Kidney (tissue), 14 donors: ENCODE results near the gene NIPA2. TPM values are rescaled to one million over a fixed set of nuclear protein-coding genes. Genes with fewer than 3 reads are reported as not detected.

Source experiments
- DNase-seq, 5 donors: peaks; one replicate each; pipeline ENCODE4 v3.0.0-alpha.2; 2013 to 2020
- FAIRE-seq: peaks from 2 replicates; lab custom pipeline; 2012; peaks lifted over from hg19 to GRCh38; lab: Jason Lieb, UNC
- H3K27ac ChIP-seq, 2 donors: one replicate each; pipeline ENCODE4 v1.7.0; 2013; ENCODE audit warnings: low read depth in 2 of 2, low read length in 2 of 2, inconsistent platforms in 1 of 2
- H3K27me3 ChIP-seq: one replicate; pipeline ENCODE4 v1.7.1; 2013; ENCODE audit warnings: low read length, inconsistent platforms; ENCODE audit not compliant: control insufficient read depth, insufficient read depth
- H3K36me3 ChIP-seq, 3 donors: one replicate each; pipeline versions ENCODE4 v1.7.0 to v1.7.1; 2013; ENCODE audit warnings: low read length in 3 of 3, control low read depth in 1 of 3, inconsistent platforms in 1 of 3; ENCODE audit not compliant: insufficient read depth in 3 of 3, control insufficient read depth in 2 of 3
- H3K4me1 ChIP-seq, 3 donors: one replicate each; pipeline versions ENCODE4 v1.7.0 to v1.7.1; 2013; ENCODE audit warnings: low read length in 3 of 3, inconsistent platforms in 1 of 3, low read depth in 1 of 3; ENCODE audit not compliant: control insufficient read depth in 2 of 3, insufficient read depth in 2 of 3
- H3K4me3 ChIP-seq, 3 donors: one replicate each; pipeline versions ENCODE4 v1.7.0 to v1.8.1; 2013; ENCODE audit warnings: low read length in 3 of 3, control low read depth in 1 of 3, inconsistent platforms in 1 of 3
- H3K9ac ChIP-seq, 3 donors: one replicate each; pipeline versions ENCODE4 v1.7.0 to v1.7.1; 2013; ENCODE audit warnings: low read length in 3 of 3, control low read depth in 1 of 3, inconsistent platforms in 1 of 3
- H3K9me3 ChIP-seq, 3 donors: one replicate each; pipeline versions ENCODE4 v1.7.0 to v1.7.1; 2013; ENCODE audit warnings: low read length in 3 of 3, control low read depth in 1 of 3, inconsistent platforms in 1 of 3; ENCODE audit not compliant: control insufficient read depth in 2 of 3, insufficient read depth in 1 of 3
- CTCF ChIP-seq: IDR thresholded peaks from 3 replicates; pipeline ENCODE4 v1.5.1; 2012; ENCODE audit warnings: mild to moderate bottlenecking, moderate library complexity, borderline replicate concordance; ENCODE audit not compliant: insufficient read depth; ENCODE audit errors: extremely low read depth
- intact Hi-C: fragments of 100-400 bp; cut with DNase I; formaldehyde crosslinking; loops from one replicate; pipeline ENCODE4 v1.11.1; 2022
- polyA plus RNA-seq: library from polyadenylated mRNA; stranded (reverse); fragments of 350-450 nt; fragmentation: Illumina TruSeq; extraction: RNeasy Lipid Tissue Mini Kit (QIAGEN cat#74804); gene quantifications from one replicate; pipeline ENCODE4 v1.2.3, GENCODE V29; 2014; ENCODE audit warnings: low read depth, low replicate concordance; ENCODE audit not compliant: insufficient read depth
- total RNA-seq: library from RNA; stranded (reverse); fragmentation: NEBNext Ultra II Directional; extraction: Animal tissue kit (Norgen Biotek cat#: 25700); gene quantifications from one replicate; pipeline ENCODE4 v1.2.1, GENCODE V29; 2021
- donor health status: control.
- donor health status: control.
- donor health status: control.
- donor health status: control.
- donor health status: control.
- donor health status: DM: yes; HTN: yes; CAD: no.
- donor health status: Normal renal cell carcinoma (clear cell type).

Gene NIPA2
- total and polyA plus RNA-seq, 2 donors from 2014 or later: 30.0 to 48.5 TPM

GRCh38 chr15:22880068-22880980, 41.9 kb downstream of the NIPA2 start:
- H3K36me3 ChIP-seq: peaks cover 3 to 38% (median 20%) of the 10 kb centered on the region in 3 donors
- no peaks in the 10 kb centered on the region for H3K9me3 ChIP-seq
- TF ChIP-seq CTCF: no peak
- no peak overlapping the region for H3K9ac ChIP-seq
- intact Hi-C loops: no loop called here
- DNase-seq: no peak
- no peak for FAIRE-seq
- H3K27ac ChIP-seq: no peak overlapping the region
- H3K4me3 ChIP-seq: no peak overlapping the region
- H3K27me3 ChIP-seq: no peaks in the 10 kb centered on the region
- peaks cover 0 to 2% (median 0%) of the 10 kb centered on the region in 3 donors for H3K4me1 ChIP-seq

GRCh38 chr15:22880981-22881738, 42.7 kb downstream of the NIPA2 start:
- H3K4me1 ChIP-seq: no peaks in the 10 kb centered on the region
- DNase-seq: no peak
- TF ChIP-seq CTCF: no peak
- no peak for FAIRE-seq
- intact Hi-C loops: no loop called here
- no peaks in the 10 kb centered on the region for H3K27me3 ChIP-seq
- no peak overlapping the region for H3K27ac ChIP-seq
- H3K36me3 ChIP-seq: peaks cover 3 to 38% (median 19%) of the 10 kb centered on the region in 3 donors
- no peak overlapping the region for H3K4me3 ChIP-seq
- no peak overlapping the region for H3K9ac ChIP-seq
- H3K9me3 ChIP-seq: no peaks in the 10 kb centered on the region

GRCh38 chr15:22881739-22882440, 43.4 kb downstream of the NIPA2 start:
- H3K9ac ChIP-seq: no peak overlapping the region
- no peaks in the 10 kb centered on the region for H3K4me1 ChIP-seq
- DNase-seq: no peak
- intact Hi-C loops: no loop called here
- no peak for FAIRE-seq
- no peaks in the 10 kb centered on the region for H3K27me3 ChIP-seq
- H3K4me3 ChIP-seq: no peak overlapping the region
- H3K36me3 ChIP-seq: peaks cover 3 to 36% (median 18%) of the 10 kb centered on the region in 3 donors
- no peak for TF ChIP-seq CTCF
- H3K27ac ChIP-seq: no peak overlapping the region
- no peaks in the 10 kb centered on the region for H3K9me3 ChIP-seq
